Subcutaneous abdominal adipose tissue (tissue), 5 donors: ENCODE data around the gene COG1.

ENCODE experiments used
- H3K27ac ChIP-seq: one replicate; pipeline ENCODE4 v1.7.0; 2013; ENCODE audit warnings: low read depth, mild to moderate bottlenecking, inconsistent platforms, low read length, moderate library complexity
- H3K27me3 ChIP-seq, 5 donors: one replicate each; pipeline ENCODE4 v1.7.0; 2013; ENCODE audit warnings: low read length in 5 of 5, inconsistent platforms in 1 of 5; ENCODE audit not compliant: control insufficient read depth in 5 of 5, insufficient read depth in 4 of 5
- H3K36me3 ChIP-seq, 5 donors: one replicate each; pipeline ENCODE4 v1.7.0; 2013; ENCODE audit warnings: low read length in 5 of 5; ENCODE audit not compliant: control insufficient read depth in 5 of 5, insufficient read depth in 5 of 5
- H3K4me1 ChIP-seq, 5 donors: one replicate each; pipeline ENCODE4 v1.7.0; 2013; ENCODE audit warnings: low read length in 5 of 5, mild to moderate bottlenecking in 3 of 5, moderate library complexity in 1 of 5; ENCODE audit not compliant: control insufficient read depth in 5 of 5, insufficient read depth in 5 of 5
- H3K4me3 ChIP-seq, 5 donors: one replicate each; pipeline ENCODE4 v1.7.0; 2013; ENCODE audit warnings: low read length in 5 of 5, low read depth in 1 of 5
- H3K9ac ChIP-seq, 5 donors: one replicate each; pipeline ENCODE4 v1.7.0; 2013; ENCODE audit warnings: low read length in 5 of 5, mild to moderate bottlenecking in 4 of 5, moderate library complexity in 3 of 5
- H3K9me3 ChIP-seq, 5 donors: one replicate each; pipeline ENCODE4 v1.7.0; 2013; ENCODE audit warnings: low read length in 5 of 5; ENCODE audit not compliant: control insufficient read depth in 5 of 5
- donor health status: healthy.
- donor health status: healthy.
- donor health status: healthy.
- donor health status: healthy.
- donor health status: healthy.

Gene COG1

GRCh38 chr17:73210002-73210678 is 17.3 kb downstream of the COG1 start:
- Histone ChIP-seq H3K9ac (no peak overlapping the region), H3K4me3 (no peak overlapping the region), H3K4me1 (peaks cover 0 to 11% (median 5%) of the 10 kb centered on the region in 5 donors), H3K9me3 (no peaks in the 10 kb centered on the region), H3K27me3 (no peaks in the 10 kb centered on the region), H3K27ac (no peak overlapping the region), H3K36me3 (peaks cover 20 to 48% (median 45%) of the 10 kb centered on the region in 5 donors)

- Histone ChIP-seq H3K27ac (no peak overlapping the region), H3K9ac (no peak overlapping the region), H3K4me3 (no peak overlapping the region), H3K36me3 (peaks cover 17 to 44% (median 36%) of the 10 kb centered on the region in 5 donors), H3K4me1 (peaks cover 0 to 11% (median 5%) of the 10 kb centered on the region in 5 donors), H3K27me3 (no peaks in the 10 kb centered on the region), H3K9me3 (no peaks in the 10 kb centered on the region)
Measured at GRCh38 chr17:73211745-73212144, 18.9 kb downstream of the COG1 start.

- no peak overlapping the region for H3K9ac ChIP-seq
- no peak overlapping the region for H3K27ac ChIP-seq
- H3K4me3 ChIP-seq: no peak overlapping the region
- H3K4me1 ChIP-seq: no peaks in the 10 kb centered on the region
- H3K9me3 ChIP-seq: no peaks in the 10 kb centered on the region
- H3K36me3 ChIP-seq: peaks cover 3 to 26% (median 16%) of the 10 kb centered on the region in 5 donors
- no peaks in the 10 kb centered on the region for H3K27me3 ChIP-seq
Measured at GRCh38 chr17:73214008-73214407, 21.2 kb downstream of the COG1 start.

- peaks cover 0 to 17% (median 7%) of the 10 kb centered on the region in 5 donors for H3K36me3 ChIP-seq
- H3K27ac ChIP-seq: no peak overlapping the region
- H3K4me3 ChIP-seq: no peak overlapping the region
- no peak overlapping the region for H3K9ac ChIP-seq
- no peaks in the 10 kb centered on the region for H3K4me1 ChIP-seq
- no peaks in the 10 kb centered on the region for H3K27me3 ChIP-seq
- no peaks in the 10 kb centered on the region for H3K9me3 ChIP-seq
Measured at GRCh38 chr17:73214851-73215250, 22.0 kb downstream of the COG1 start.

- H3K4me3 ChIP-seq: no peak overlapping the region
- no peaks in the 10 kb centered on the region for H3K27me3 ChIP-seq
- peaks cover 0 to 17% (median 7%) of the 10 kb centered on the region in 5 donors for H3K36me3 ChIP-seq
- no peaks in the 10 kb centered on the region for H3K9me3 ChIP-seq
- H3K4me1 ChIP-seq: no peaks in the 10 kb centered on the region
- no peak overlapping the region for H3K27ac ChIP-seq
- no peak overlapping the region for H3K9ac ChIP-seq
Measured at GRCh38 chr17:73215447-73215846, 22.6 kb downstream of the COG1 start.

- peak overlapping the region; percentile 30 for H3K27ac ChIP-seq
- no peak overlapping the region for H3K9ac ChIP-seq
- H3K4me1 ChIP-seq: peaks cover 4 to 33% (median 32%) of the 10 kb centered on the region in 5 donors
- peaks cover 0 to 3% (median 0%) of the 10 kb centered on the region in 5 donors for H3K36me3 ChIP-seq
- H3K4me3 ChIP-seq: no peak overlapping the region
- no peaks in the 10 kb centered on the region for H3K9me3 ChIP-seq
- no peaks in the 10 kb centered on the region for H3K27me3 ChIP-seq
Measured at GRCh38 chr17:73223626-73224230, 30.9 kb downstream of the COG1 start.

- no peaks in the 10 kb centered on the region for H3K27me3 ChIP-seq
Measured at GRCh38 chr17:73224237-73224636, 31.4 kb downstream of the COG1 start.

GRCh38 chr17:73224663-73225305 is 31.9 kb downstream of the COG1 start:
- Histone ChIP-seq H3K27me3 (no peaks in the 10 kb centered on the region), H3K36me3 (peaks cover 0 to 3% (median 0%) of the 10 kb centered on the region in 5 donors), H3K27ac (peak overlapping the region; percentile 58), H3K4me3 (no peak overlapping the region), H3K9ac (peak overlapping the region in 1 of 5 donors; percentile 7), H3K4me1 (peaks cover 9 to 40% (median 40%) of the 10 kb centered on the region in 5 donors), H3K9me3 (no peaks in the 10 kb centered on the region)

More at GRCh38 chr17:73224237-73224636, 31.4 kb downstream of the COG1 start:
- H3K9me3 ChIP-seq: no peaks in the 10 kb centered on the region
- peak overlapping the region in 1 of 5 donors; percentile 7 for H3K9ac ChIP-seq
- no peak overlapping the region for H3K4me3 ChIP-seq
- H3K4me1 ChIP-seq: peaks cover 8 to 38% (median 37%) of the 10 kb centered on the region in 5 donors
- peaks cover 0 to 3% (median 0%) of the 10 kb centered on the region in 5 donors for H3K36me3 ChIP-seq
- H3K27ac ChIP-seq: peak overlapping the region; percentile 30

GRCh38 chr17:73226556-73227172 is 33.8 kb downstream of the COG1 start:
- Histone ChIP-seq H3K4me3 (no peak overlapping the region), H3K27me3 (no peaks in the 10 kb centered on the region), H3K9me3 (no peaks in the 10 kb centered on the region), H3K36me3 (no peaks in the 10 kb centered on the region), H3K9ac (peak overlapping the region in 3 of 5 donors; percentile 15 to 41 (median 20)), H3K4me1 (peaks cover 9 to 57% (median 54%) of the 10 kb centered on the region in 5 donors), H3K27ac (peak overlapping the region; percentile 43)
